ENCODE measurements around the gene ZNF560.

The ZNF560 gene

DNA sequence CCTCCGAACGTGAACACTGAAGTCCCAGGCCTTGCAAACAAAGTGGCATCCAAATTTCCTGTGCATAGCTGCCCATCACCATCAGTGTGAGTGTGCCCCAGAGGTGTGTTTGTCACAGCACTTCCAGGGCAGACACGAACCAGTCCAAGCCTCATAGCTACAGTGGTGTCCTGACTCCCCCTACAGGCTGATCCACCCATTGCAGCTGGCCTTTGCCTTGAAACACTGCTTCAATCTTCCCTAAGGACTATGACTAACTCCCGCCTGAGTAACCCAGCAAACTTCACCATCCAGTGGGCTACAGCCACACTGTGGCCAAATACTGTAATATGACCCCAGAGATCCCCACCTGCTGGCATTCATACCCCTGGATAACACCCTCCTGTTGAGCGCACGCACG is 66.9 kb downstream of the ZNF560 start:
- H3K36me3 ChIP-seq (ENCODE audit: control insufficient read depth, insufficient read depth, low read length): peaks cover 8% of the 10 kb centered on the region
- H3K27me3 ChIP-seq (replicated peaks; ENCODE audit: control insufficient read depth, insufficient read depth, low read length): no peaks in the 10 kb centered on the region
- no peak overlapping the region for H3K4me3 ChIP-seq (replicated peaks; ENCODE audit: low read depth, low read length)
- TF ChIP-seq, protein P1, sequence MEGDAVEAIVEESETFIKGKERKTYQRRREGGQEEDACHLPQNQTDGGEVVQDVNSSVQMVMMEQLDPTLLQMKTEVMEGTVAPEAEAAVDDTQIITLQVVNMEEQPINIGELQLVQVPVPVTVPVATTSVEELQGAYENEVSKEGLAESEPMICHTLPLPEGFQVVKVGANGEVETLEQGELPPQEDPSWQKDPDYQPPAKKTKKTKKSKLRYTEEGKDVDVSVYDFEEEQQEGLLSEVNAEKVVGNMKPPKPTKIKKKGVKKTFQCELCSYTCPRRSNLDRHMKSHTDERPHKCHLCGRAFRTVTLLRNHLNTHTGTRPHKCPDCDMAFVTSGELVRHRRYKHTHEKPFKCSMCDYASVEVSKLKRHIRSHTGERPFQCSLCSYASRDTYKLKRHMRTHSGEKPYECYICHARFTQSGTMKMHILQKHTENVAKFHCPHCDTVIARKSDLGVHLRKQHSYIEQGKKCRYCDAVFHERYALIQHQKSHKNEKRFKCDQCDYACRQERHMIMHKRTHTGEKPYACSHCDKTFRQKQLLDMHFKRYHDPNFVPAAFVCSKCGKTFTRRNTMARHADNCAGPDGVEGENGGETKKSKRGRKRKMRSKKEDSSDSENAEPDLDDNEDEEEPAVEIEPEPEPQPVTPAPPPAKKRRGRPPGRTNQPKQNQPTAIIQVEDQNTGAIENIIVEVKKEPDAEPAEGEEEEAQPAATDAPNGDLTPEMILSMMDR (IDR thresholded peaks at IDR 0.05; ENCODE audit: insufficient read depth, low read length, poor library complexity, severe bottlenecking): peak; percentile 44
- DNase-seq (ENCODE audit: extremely low read depth, insufficient read length): no peak

DNA sequence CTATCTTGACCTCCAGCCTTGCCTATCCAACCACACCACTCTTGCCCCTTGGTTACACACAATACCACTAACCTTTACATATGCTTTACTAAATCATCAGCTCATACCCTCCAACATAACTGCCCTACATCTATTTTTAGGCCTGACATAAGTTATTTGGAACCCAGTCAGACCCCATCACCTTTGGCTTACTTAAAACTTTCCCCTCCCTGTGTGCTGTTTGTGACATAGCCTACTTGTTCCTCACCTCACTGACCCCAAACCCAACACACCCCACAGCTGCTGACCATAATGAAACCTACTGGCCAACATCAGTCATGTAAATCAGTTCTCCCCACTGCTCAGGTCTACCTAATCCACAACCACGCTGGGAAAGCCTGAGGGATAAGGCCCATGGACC is 68.0 kb downstream of the ZNF560 start:
- H3K4me3 ChIP-seq (replicated peaks; ENCODE audit: low read depth, low read length): no peak overlapping the region
- DNase-seq (ENCODE audit: extremely low read depth, insufficient read length): no peak
- no peaks in the 10 kb centered on the region for H3K27me3 ChIP-seq (replicated peaks; ENCODE audit: control insufficient read depth, insufficient read depth, low read length)
- H3K36me3 ChIP-seq (ENCODE audit: control insufficient read depth, insufficient read depth, low read length): peaks cover 14% of the 10 kb centered on the region
- TF ChIP-seq, protein P1 (IDR thresholded peaks at IDR 0.05; ENCODE audit: insufficient read depth, low read length, poor library complexity, severe bottlenecking): no peak

DNA sequence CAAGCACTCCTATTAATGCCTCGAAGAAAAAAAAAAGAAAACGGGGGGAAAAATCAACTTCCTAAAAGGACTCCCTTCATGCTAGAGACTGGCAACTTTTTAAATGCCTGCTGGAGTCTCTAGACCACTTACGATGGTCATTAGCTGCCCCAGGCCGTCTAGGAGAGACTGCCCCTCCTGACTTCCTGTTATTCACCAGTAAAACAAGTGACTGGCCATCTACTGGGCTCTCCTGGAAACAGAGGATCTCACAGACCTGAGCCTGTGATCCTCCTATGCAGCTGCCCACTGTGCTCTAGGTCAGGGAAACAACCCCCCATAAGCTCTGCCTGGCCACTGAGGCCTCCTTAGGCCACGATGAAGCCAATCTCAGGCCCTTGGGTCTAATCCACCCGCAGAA is 70.5 kb downstream of the ZNF560 start:
- Histone ChIP-seq H3K27me3 (replicated peaks; ENCODE audit: control insufficient read depth, insufficient read depth, low read length) (no peaks in the 10 kb centered on the region), H3K4me3 (replicated peaks; ENCODE audit: low read depth, low read length) (no peak overlapping the region), H3K36me3 (ENCODE audit: control insufficient read depth, insufficient read depth, low read length) (peaks cover 25% of the 10 kb centered on the region)
- TF ChIP-seq, protein P1 (IDR thresholded peaks at IDR 0.05; ENCODE audit: insufficient read depth, low read length, poor library complexity, severe bottlenecking): no peak
- DNase-seq (ENCODE audit: extremely low read depth, insufficient read length): no peak

Measured in GM06990 (cell line).